AG04449 (cell line): Measurements from ENCODE around the gene POMC.
A peak's percentile ranks its signal among the peaks of the same experiment; 100 is the strongest.

Source experiments
- CTCF ChIA-PET: fragments of 350-600 bp; formaldehyde crosslinking; extraction: SDS; loops from one replicate; lab custom pipeline; 2021; ENCODE audit warnings: antibody characterized with exemption; lab: Yijun Ruan, JAX
- POLR2A ChIA-PET: fragments of 400-600, 350-600 bp; formaldehyde crosslinking; extraction: SDS; loops from one replicate; lab custom pipeline; 2020; ENCODE audit warnings: antibody characterized with exemption, inconsistent platforms; lab: Yijun Ruan, JAX
- DNase-seq: peaks from one replicate; pipeline ENCODE4 v3.0.0-alpha.2; 2010; ENCODE audit warnings: low read depth, low spot score
- H3K4me3 ChIP-seq: 2 replicates; pipeline ENCODE4 v1.5.1; 2011; ENCODE audit warnings: low read depth, mild to moderate bottlenecking, control low read depth, low read length
- CTCF ChIP-seq: IDR thresholded peaks from one replicate; pipeline ENCODE4 v1.5.1; 2011; ENCODE audit warnings: mild to moderate bottlenecking, moderate library complexity, low read length, control low read depth, inconsistent platforms; ENCODE audit not compliant: insufficient read depth; ENCODE audit errors: missing control alignments

Gene POMC

GRCh38 chr2:25207078-25207545 is 38.7 kb upstream of the POMC start:
- ChIA-PET POLR2A (no interaction called here), CTCF (interaction anchor here (1.0 to 5.5 kb wide), 2 partner anchors 11 to 21 kb away, joined by 3 to 46 read pairs; no protein-coding TSS in a partner anchor)
- no peak for TF ChIP-seq CTCF
- no peak overlapping the region for H3K4me3 ChIP-seq
- DNase-seq, result no peak

GRCh38 chr2:25204190-25204838 is 35.9 kb upstream of the POMC start:
- H3K4me3 ChIP-seq, result peak overlapping the region; percentile 6; the same call in 1 of the 2 replicates
- no peak for TF ChIP-seq CTCF
- ChIA-PET POLR2A (no interaction called here), CTCF (interaction anchor here (5.5 kb wide), 1 partner anchor 9 kb away, joined by 46 read pairs; no protein-coding TSS in a partner anchor)
- DNase-seq, result no peak

- no peak for DNase-seq
- ChIA-PET CTCF (interaction anchor here (0.9 to 1.0 kb wide), 2 partner anchors 10 to 211 kb away, joined by 3 read pairs; no protein-coding TSS in a partner anchor), POLR2A (no interaction called here)
- TF ChIP-seq CTCF, result no peak
- H3K4me3 ChIP-seq, result no peak overlapping the region
These were observed 33.9 kb upstream of the POMC start for GRCh38 chr2:25202275-25202674.

- TF ChIP-seq CTCF, result no peak
- no peak overlapping the region for H3K4me3 ChIP-seq
- ChIA-PET CTCF (interaction anchor here (1.0 kb wide), 1 partner anchor 211 kb away, joined by 3 read pairs; no protein-coding TSS in a partner anchor), POLR2A (no interaction called here)
- no peak for DNase-seq
These were observed 33.4 kb upstream of the POMC start for GRCh38 chr2:25201794-25202193.

GRCh38 chr2:25201265-25201664 is 32.9 kb upstream of the POMC start:
- no peak for DNase-seq
- CTCF ChIA-PET, result interaction anchor here (0.7 kb wide), 1 partner anchor 27 kb away, joined by 3 read pairs; no protein-coding TSS in a partner anchor
- POLR2A ChIA-PET, result no interaction called here
- H3K4me3 ChIP-seq, result no peak overlapping the region
- peak; percentile 20 for TF ChIP-seq CTCF

- ChIA-PET CTCF (interaction anchor here (0.6 kb wide), 1 partner anchor 345 kb away, joined by 3 read pairs; no protein-coding TSS in a partner anchor), POLR2A (no interaction called here)
These were observed 30.2 kb upstream of the POMC start for GRCh38 chr2:25198576-25198975.

More at GRCh38 chr2:25198576-25198975, 30.2 kb upstream of the POMC start:
- DNase-seq, result no peak
- H3K4me3 ChIP-seq, result no peak overlapping the region
- TF ChIP-seq CTCF, result no peak
